IMR-90 (cell line): ENCODE measurements around the gene GBA2.

Source experiments
- BHLHE40 ChIP-seq: fragments of 150-350 bp; IDR thresholded peaks from 2 replicates; pipeline ENCODE4 v1.6.1; 2016; ENCODE audit warnings: mild to moderate bottlenecking, low read depth, low read length
- CEBPB ChIP-seq: IDR thresholded peaks from 2 replicates; pipeline ENCODE4 v1.6.1; 2012; ENCODE audit warnings: low read depth, low read length, improper control_type of control experiment
- CHD1 ChIP-seq: IDR thresholded peaks from 2 replicates; pipeline ENCODE4 v1.6.1; 2012; ENCODE audit warnings: low read depth, low read length, improper control_type of control experiment
- FOS ChIP-seq: fragments of 150-350 bp; IDR thresholded peaks from 2 replicates; pipeline ENCODE4 v1.6.1; 2016; ENCODE audit warnings: low read depth, low read length
- MAFK ChIP-seq: IDR thresholded peaks from 2 replicates; pipeline ENCODE4 v1.6.1; 2012; ENCODE audit warnings: low read depth, low read length, improper control_type of control experiment
- MAZ ChIP-seq: IDR thresholded peaks from 2 replicates; pipeline ENCODE4 v1.6.1; 2012; ENCODE audit warnings: low read depth, mild to moderate bottlenecking, low read length, improper control_type of control experiment, moderate library complexity, borderline replicate concordance
- MXI1 ChIP-seq: IDR thresholded peaks from 2 replicates; pipeline ENCODE4 v1.6.1; 2012; ENCODE audit warnings: low read depth, mild to moderate bottlenecking, low read length, moderate library complexity, borderline replicate concordance
- POLR2A ChIP-seq: IDR thresholded peaks from 2 replicates; pipeline ENCODE4 v1.6.1; 2012; ENCODE audit warnings: mild to moderate bottlenecking, low read depth, low read length
- RAD21 ChIP-seq: IDR thresholded peaks from 2 replicates; pipeline ENCODE4 v1.6.1; 2012; ENCODE audit warnings: low read length, improper control_type of control experiment
- RCOR1 ChIP-seq: IDR thresholded peaks from 2 replicates; pipeline ENCODE4 v1.6.1; 2012; ENCODE audit warnings: mild to moderate bottlenecking, low read length, improper control_type of control experiment; ENCODE audit not compliant: insufficient replicate concordance
- RFX5 ChIP-seq: IDR thresholded peaks from 2 replicates; pipeline ENCODE4 v1.8.0; 2012; ENCODE audit warnings: low read depth, mild to moderate bottlenecking, low read length, moderate library complexity
- SMC3 ChIP-seq: fragments of 150-350 bp; IDR thresholded peaks from 2 replicates; pipeline ENCODE4 v1.6.1; 2016; ENCODE audit warnings: low read depth, mild to moderate bottlenecking, antibody characterized with exemption, low read length, moderate library complexity
- TF ChIP-seq, protein P1 (sequence below): conservative IDR thresholded peaks from 2 replicates; pipeline ENCODE4 v1.5.1; 2012; ENCODE audit warnings: mild to moderate bottlenecking, low read depth, low read length, improper control_type of control experiment
- TF ChIP-seq, protein P2 (sequence below): fragments of 150-350 bp; IDR thresholded peaks from 2 replicates; pipeline ENCODE4 v1.6.1; 2017; ENCODE audit warnings: mild to moderate bottlenecking, antibody characterized with exemption, low read length, low read depth

DNA sequence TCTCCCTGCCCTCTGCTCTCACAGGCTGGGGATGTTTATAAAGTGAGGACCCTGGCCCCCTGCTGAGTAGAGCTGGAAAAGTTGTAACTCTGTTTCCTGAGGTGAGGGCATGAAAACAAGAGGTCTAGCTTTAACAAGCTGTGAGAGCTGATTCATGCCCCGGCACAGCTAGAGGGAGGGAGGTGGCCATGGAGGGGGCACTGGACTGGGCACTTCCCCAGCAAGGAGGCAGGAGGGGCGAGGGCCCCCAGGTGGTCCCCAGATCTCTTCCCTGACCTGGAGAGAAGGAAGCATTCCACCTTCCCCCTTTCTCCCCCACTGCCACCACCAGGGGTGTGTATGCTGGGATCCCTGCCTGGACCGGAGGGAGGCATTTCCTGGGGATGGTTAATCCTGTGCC, 5.2 kb upstream of the GBA2 start, which contains the start of gene MSMP:
- TF ChIP-seq MAZ (no peak), FOS (no peak), POLR2A (no peak), MAFK (no peak), RAD21 (no peak), MXI1 (no peak), SMC3 (no peak), CEBPB (no peak), CHD1 (no peak), RCOR1 (no peak), BHLHE40 (no peak), RFX5 (no peak)
- TF ChIP-seq, protein P1, sequence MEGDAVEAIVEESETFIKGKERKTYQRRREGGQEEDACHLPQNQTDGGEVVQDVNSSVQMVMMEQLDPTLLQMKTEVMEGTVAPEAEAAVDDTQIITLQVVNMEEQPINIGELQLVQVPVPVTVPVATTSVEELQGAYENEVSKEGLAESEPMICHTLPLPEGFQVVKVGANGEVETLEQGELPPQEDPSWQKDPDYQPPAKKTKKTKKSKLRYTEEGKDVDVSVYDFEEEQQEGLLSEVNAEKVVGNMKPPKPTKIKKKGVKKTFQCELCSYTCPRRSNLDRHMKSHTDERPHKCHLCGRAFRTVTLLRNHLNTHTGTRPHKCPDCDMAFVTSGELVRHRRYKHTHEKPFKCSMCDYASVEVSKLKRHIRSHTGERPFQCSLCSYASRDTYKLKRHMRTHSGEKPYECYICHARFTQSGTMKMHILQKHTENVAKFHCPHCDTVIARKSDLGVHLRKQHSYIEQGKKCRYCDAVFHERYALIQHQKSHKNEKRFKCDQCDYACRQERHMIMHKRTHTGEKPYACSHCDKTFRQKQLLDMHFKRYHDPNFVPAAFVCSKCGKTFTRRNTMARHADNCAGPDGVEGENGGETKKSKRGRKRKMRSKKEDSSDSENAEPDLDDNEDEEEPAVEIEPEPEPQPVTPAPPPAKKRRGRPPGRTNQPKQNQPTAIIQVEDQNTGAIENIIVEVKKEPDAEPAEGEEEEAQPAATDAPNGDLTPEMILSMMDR = no peak
- TF ChIP-seq, protein P2, sequence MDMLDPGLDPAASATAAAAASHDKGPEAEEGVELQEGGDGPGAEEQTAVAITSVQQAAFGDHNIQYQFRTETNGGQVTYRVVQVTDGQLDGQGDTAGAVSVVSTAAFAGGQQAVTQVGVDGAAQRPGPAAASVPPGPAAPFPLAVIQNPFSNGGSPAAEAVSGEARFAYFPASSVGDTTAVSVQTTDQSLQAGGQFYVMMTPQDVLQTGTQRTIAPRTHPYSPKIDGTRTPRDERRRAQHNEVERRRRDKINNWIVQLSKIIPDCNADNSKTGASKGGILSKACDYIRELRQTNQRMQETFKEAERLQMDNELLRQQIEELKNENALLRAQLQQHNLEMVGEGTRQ = no peak
